Gastrocnemius medialis (tissue), 4 donors: ENCODE measurements around the gene CSH2. TPM values are rescaled to one million over a fixed set of nuclear protein-coding genes. Genes with fewer than 3 reads are reported as not detected.

Source experiments
- ATAC-seq, 2 donors: fragments of 150-250 bp; one replicate each; pipeline ENCODE4 v1.9.1; 2016
- DNase-seq, 2 donors: peaks; one replicate each; pipeline ENCODE4 v3.0.0-alpha.2; 2019
- H3K27ac ChIP-seq, 4 donors: fragments of 200-600 bp; sonication (generic); 1 replicate in 1 of 4; 2 replicates in 3 of 4; pipeline ENCODE4 v1.5.1; 2016 to 2018; ENCODE audit warnings: mild to moderate bottlenecking in 2 of 4, moderate library complexity in 1 of 4
- H3K27me3 ChIP-seq, 3 donors: fragments of 200-600 bp; sonication (generic) in 2 of 3; 1 replicate in 1 of 3; 2 replicates in 2 of 3; pipeline versions ENCODE4 v1.5.1 to v1.6.0; 2016 to 2019; ENCODE audit warnings: mild to moderate bottlenecking in 1 of 3, moderate library complexity in 1 of 3
- H3K36me3 ChIP-seq, 2 donors: fragments of 200-600 bp; sonication (generic) in 1 of 2; one replicate each; pipeline ENCODE4 v1.5.1; 2017 to 2018
- H3K4me1 ChIP-seq, 2 donors: fragments of 200-600 bp; sonication (generic) in 1 of 2; one replicate each; pipeline ENCODE4 v1.5.1; 2016 to 2017; ENCODE audit warnings: mild to moderate bottlenecking in 2 of 2
- H3K4me3 ChIP-seq, 4 donors: fragments of 200-600 bp; sonication (generic) in 3 of 4; 1 replicate in 1 of 4; 2 replicates in 3 of 4; pipeline ENCODE4 v1.5.1; 2016 to 2019; ENCODE audit warnings: mild to moderate bottlenecking in 2 of 4
- H3K9me3 ChIP-seq, 3 donors: fragments of 200-600 bp; sonication (generic) in 2 of 3; 1 replicate in 1 of 3; 2 replicates in 2 of 3; pipeline ENCODE4 v1.5.1; 2016 to 2019
- CTCF ChIP-seq, 5 experiments: fragments of 450-650 bp in 3 of 5; fragments of 200-600 bp in 2 of 5; sonication (generic) in 2 of 5; IDR thresholded peaks in 4 of 5; conservative IDR thresholded peaks in 1 of 5; 1 replicate in 4 of 5; 2 replicates in 1 of 5; pipeline ENCODE4 v1.5.1; 2016 to 2019; ENCODE audit warnings: antibody characterized with exemption in 5 of 5, mild to moderate bottlenecking in 3 of 5, moderate library complexity in 3 of 5
- POLR2A ChIP-seq, 2 donors: fragments of 450-650 bp; IDR thresholded peaks; one replicate each; pipeline ENCODE4 v1.6.1; 2017; ENCODE audit warnings: antibody characterized with exemption in 2 of 2, mild to moderate bottlenecking in 2 of 2, moderate library complexity in 2 of 2
- in situ Hi-C, 4 donors: fragments of 200-750 bp; cut with MboI; loops; one replicate each; pipeline versions ENCODE4 v1.15.0 to v1.8.0; 2017; ENCODE audit warnings: low sequenced_read_pairs in 4 of 4
- intact Hi-C: fragments of 100-400 bp; cut with DNase I; formaldehyde crosslinking; loops from one replicate; pipeline ENCODE4 v1.15.1; 2023; ENCODE audit warnings: low total_unique reads
- total RNA-seq, 4 donors: library from RNA; depleted of rRNA; stranded (reverse); fragments of >200 nt; gene quantifications; one replicate each; pipeline versions ENCODE4 v1.1.0 to v1.2.3, GENCODE V29; 2016

CSH2 gene
- total RNA-seq, 4 donors from 2014 or later = not detected

GRCh38 chr17:63850401-63850800 lies 23.1 kb downstream of the CSH2 start:
- Histone ChIP-seq H3K27me3 (no peaks in the 10 kb centered on the region), H3K4me3 (no peak overlapping the region), H3K4me1 (peaks cover 3 to 5% of the 10 kb centered on the region in 2 donors), H3K36me3 (no peaks in the 10 kb centered on the region), H3K27ac (no peak overlapping the region), H3K9me3 (no peaks in the 10 kb centered on the region)
- no peak for ATAC-seq
- no peak for DNase-seq
- TF ChIP-seq CTCF (IDR thresholded peaks at IDR 0.05 in 4 of 5, conservative IDR thresholded peaks at IDR 0.05 in 1 of 5) = no peak
- TF ChIP-seq POLR2A (IDR thresholded peaks at IDR 0.05) = no peak
- in situ Hi-C loops = no loop called here
- intact Hi-C loops = no loop called here

GRCh38 chr17:63848834-63849689 lies 24.4 kb downstream of the CSH2 start:
- in situ Hi-C loops = loop anchor here in 2 of 4 donors (25.0 kb wide), 2 partner anchors 412 to 663 kb away; partner anchors contain the start of genes CEP95 (in 1 of the 2), CYB561 (in 1 of the 2) and DDX5 (in 1 of the 2)
- ATAC-seq = peak; percentile 99 to 100

GRCh38 chr17:63847525-63848249 lies 25.8 kb downstream of the CSH2 start:
- DNase-seq = no peak
- TF ChIP-seq POLR2A (IDR thresholded peaks at IDR 0.05) (no peak), CTCF (IDR thresholded peaks at IDR 0.05 in 4 of 5, conservative IDR thresholded peaks at IDR 0.05 in 1 of 5) (no peak)
- Histone ChIP-seq H3K36me3 (no peaks in the 10 kb centered on the region), H3K9me3 (no peaks in the 10 kb centered on the region), H3K4me3 (no peak overlapping the region), H3K4me1 (peaks cover 12 to 13% of the 10 kb centered on the region in 2 donors), H3K27ac (no peak overlapping the region), H3K27me3 (no peaks in the 10 kb centered on the region)
- in situ Hi-C loops (loop anchor here in 2 of 4 donors (25.0 kb wide), 2 partner anchors 410 to 665 kb away; partner anchors contain the start of genes CEP95 (in 1 of the 2), CYB561 (in 1 of the 2) and DDX5 (in 1 of the 2)), intact Hi-C loops (loop anchor here (10.0 kb wide), 1 partner anchor 1783 kb away; the partner anchor contains the start of gene MED13)
- ATAC-seq = no peak

More at GRCh38 chr17:63848834-63849689, 24.4 kb downstream of the CSH2 start:
- no peak for TF ChIP-seq POLR2A (IDR thresholded peaks at IDR 0.05)
- TF ChIP-seq CTCF (IDR thresholded peaks at IDR 0.05 in 4 of 5, conservative IDR thresholded peaks at IDR 0.05 in 1 of 5) = peak; percentile 51 to 81 (median 75)
- peaks cover 3 to 6% of the 10 kb centered on the region in 2 donors for H3K4me1 ChIP-seq
- peak overlapping the region; percentile 50 to 77 (median 72) for H3K27ac ChIP-seq
- DNase-seq = peak; percentile 89 to 93
- H3K36me3 ChIP-seq = no peaks in the 10 kb centered on the region
- H3K27me3 ChIP-seq = no peaks in the 10 kb centered on the region
- intact Hi-C loops = loop anchor here (10.0 kb wide), 1 partner anchor 1784 kb away; the partner anchor contains the start of gene MED13
- H3K4me3 ChIP-seq = peak overlapping the region; percentile 27 to 56 (median 43)
- H3K9me3 ChIP-seq = no peaks in the 10 kb centered on the region

GRCh38 chr17:63845509-63845908 lies 28.0 kb downstream of the CSH2 start:
- H3K27ac ChIP-seq = no peak overlapping the region
- H3K4me1 ChIP-seq = peaks cover 19 to 23% of the 10 kb centered on the region in 2 donors
- DNase-seq (no peak), ATAC-seq (no peak)
- H3K36me3 ChIP-seq = no peaks in the 10 kb centered on the region
- intact Hi-C loops (loop anchor here (10.0 kb wide), 1 partner anchor 1781 kb away; the partner anchor contains the start of gene MED13), in situ Hi-C loops (loop anchor here in 2 of 4 donors (25.0 kb wide), 2 partner anchors 408 to 667 kb away; partner anchors contain the start of genes CEP95 (in 1 of the 2), CYB561 (in 1 of the 2) and DDX5 (in 1 of the 2))
- no peak overlapping the region for H3K4me3 ChIP-seq
- no peaks in the 10 kb centered on the region for H3K9me3 ChIP-seq
- H3K27me3 ChIP-seq = no peaks in the 10 kb centered on the region
- TF ChIP-seq POLR2A (IDR thresholded peaks at IDR 0.05) (no peak), CTCF (IDR thresholded peaks at IDR 0.05 in 4 of 5, conservative IDR thresholded peaks at IDR 0.05 in 1 of 5) (no peak)
